Stimulated activated CD8-positive, alpha-beta memory T cell treated with anti-CD3 and anti-CD28 coated beads, Interleukin-15, amount 100 ng/mL, for 4 hours (primary cell): ENCODE data around the gene OBP2A.
"Not testable (repeated sequence)": the region's sequence is repeated elsewhere in the genome, so short reads cannot be mapped to it uniquely, and the experiment has no call there.

ENCODE experiments used
- DNase-seq, 2 donors: peaks; one replicate each; pipeline ENCODE4 v3.0.0-alpha.2; 2020; ENCODE audit warnings: low read depth in 2 of 2

The OBP2A gene

GRCh38 chr9:135526730-135527571 lies 19.0 kb upstream of the OBP2A start:
- DNase-seq = no peak

DNA sequence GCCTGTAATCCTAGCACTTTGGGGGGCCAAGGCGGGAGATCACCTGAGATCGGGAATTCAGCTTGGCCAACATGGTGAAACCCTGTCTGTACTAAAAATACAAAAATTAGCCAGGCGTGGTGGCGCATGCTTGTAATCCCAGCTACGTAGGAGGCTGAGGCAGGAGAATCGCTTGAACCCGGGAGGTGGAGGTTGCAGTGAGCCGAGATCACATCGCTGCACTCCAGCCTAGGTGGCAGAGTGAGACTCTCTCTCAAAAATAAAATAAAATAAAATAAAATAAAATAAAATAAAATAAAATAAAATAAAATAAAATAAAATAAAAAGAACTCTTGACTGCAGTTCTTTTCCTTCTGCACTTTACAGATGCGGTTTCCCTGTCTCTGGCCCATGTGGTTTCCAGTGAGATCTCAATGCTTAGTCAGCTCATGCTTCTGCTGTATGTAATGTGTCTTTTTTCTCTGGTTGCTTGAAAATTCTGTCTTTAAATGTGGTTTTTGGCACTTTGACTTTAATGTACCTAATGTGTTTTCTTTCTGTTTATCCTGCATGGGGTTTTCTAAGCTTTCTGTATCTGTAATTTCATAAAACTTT lies 17.0 kb upstream of the OBP2A start:
- DNase-seq = not testable (repeated sequence)

DNA sequence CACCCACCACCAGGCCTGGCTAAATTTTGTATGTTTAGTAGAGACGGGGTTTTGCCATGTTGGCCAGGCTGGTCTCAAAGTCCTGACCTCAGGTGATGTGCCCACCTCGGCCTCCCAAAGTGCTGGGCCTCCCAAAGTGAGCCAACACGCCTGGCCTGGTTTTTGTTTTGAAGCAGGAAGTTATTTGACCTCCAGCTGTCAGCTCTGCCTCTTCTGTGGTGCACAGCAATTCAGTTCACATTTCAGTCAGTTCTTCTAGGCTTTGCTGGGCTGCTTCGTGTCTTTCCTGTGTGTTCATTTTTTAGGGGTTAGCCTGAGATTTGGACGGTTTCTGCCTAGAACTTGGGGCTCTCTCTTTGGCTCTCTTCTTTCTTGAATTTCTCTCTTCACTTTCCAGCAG lies 15.8 kb upstream of the OBP2A start:
- DNase-seq = no peak

DNA sequence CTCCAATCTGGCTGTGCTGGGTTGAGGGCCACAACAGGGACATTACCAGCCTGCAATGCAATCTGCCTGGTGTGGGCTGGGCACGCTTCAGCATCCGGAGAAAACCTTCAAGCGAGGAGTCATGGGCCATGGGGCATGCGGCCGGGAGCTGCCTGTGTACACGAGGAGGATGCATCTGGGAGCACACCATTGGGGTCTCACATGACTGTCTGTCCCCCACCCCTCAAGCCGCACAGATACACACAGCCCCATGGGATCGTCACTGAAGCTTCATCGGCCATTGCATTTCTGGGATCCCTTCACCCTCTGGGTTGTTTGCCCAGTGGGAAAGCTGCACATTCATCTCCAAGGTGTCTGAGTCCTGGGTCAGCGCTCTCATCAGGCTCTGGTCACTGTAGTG lies 14.8 kb upstream of the OBP2A start:
- no peak for DNase-seq

DNA sequence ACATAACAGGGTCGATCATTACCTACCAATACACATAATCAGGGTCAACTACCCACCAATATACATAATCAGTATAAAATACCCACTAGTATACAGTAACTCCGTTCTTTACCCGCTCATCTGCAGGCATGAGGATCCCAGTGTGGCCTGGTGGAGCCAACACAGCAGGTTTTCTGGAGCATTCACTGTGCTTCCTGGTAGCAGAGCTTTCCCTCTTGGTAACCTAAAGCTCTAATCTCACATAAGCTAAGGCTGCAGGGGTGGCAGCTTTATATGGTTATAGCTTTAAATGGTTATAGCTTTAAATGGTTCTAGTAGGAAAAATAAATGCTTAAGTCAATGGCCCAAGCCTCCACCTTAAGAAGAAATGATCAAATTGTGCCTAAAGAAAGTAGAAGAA lies 12.8 kb upstream of the OBP2A start:
- DNase-seq = no peak

- no peak for DNase-seq
Measured at GRCh38 chr9:135533674-135534073, 12.3 kb upstream of the OBP2A start.

- DNase-seq = not testable (repeated sequence)
Measured at GRCh38 chr9:135534192-135534711, 11.7 kb upstream of the OBP2A start.

- not testable (repeated sequence) for DNase-seq
Measured at GRCh38 chr9:135534826-135535225, 11.1 kb upstream of the OBP2A start.

DNA sequence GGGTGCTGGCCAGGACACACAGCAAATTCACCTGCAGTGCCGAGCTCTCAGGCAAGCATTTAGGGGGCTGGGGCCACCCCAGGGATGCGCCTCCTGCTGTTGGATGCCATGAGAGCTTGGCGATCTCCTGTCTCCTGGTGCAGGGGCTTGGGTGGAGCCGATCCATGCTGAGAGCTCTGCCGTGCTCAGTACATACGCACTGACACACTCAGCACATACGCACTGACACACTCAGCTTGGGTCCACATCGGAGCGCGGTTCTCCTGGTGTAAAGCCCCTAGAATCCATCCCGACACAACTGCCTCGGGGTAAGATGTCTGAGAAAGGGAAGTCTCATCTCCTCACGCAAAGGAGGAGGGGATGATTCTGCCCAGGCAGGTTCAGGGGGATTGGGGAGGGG lies 10.3 kb upstream of the OBP2A start:
- DNase-seq = not testable (repeated sequence)

- DNase-seq = no peak
Measured at GRCh38 chr9:135536216-135536615, 9.7 kb upstream of the OBP2A start.

DNA sequence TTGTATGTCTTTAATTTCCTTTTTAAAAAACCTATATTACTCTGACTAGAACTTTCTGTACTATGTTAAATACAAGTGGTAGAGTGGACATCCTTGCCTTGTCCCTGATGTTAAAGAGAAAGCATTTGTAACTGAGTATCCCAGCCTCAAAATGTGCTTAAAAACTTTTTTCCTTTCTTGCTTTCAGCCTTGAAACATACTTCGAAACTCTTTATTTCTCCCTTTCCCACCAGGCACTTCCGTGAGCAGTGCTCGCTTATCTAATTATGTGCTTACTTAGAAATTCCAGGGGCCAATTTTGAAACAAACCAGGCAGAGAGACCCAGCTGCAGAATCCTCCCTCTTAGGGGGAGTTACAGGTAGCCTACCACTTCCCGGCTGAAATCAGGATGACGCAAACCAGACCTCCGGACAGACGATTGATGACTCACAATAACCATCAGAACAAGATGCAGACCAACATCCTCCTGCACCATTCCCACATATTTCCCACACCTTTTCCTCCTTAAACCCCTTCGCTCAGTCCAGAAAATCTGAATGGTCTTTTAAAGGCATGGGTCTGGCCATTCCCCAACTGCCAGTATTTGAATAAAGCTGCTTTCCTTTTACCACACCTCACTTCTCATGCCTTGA lies 2.5 kb upstream of the OBP2A start:
- not testable (repeated sequence) for DNase-seq

DNA sequence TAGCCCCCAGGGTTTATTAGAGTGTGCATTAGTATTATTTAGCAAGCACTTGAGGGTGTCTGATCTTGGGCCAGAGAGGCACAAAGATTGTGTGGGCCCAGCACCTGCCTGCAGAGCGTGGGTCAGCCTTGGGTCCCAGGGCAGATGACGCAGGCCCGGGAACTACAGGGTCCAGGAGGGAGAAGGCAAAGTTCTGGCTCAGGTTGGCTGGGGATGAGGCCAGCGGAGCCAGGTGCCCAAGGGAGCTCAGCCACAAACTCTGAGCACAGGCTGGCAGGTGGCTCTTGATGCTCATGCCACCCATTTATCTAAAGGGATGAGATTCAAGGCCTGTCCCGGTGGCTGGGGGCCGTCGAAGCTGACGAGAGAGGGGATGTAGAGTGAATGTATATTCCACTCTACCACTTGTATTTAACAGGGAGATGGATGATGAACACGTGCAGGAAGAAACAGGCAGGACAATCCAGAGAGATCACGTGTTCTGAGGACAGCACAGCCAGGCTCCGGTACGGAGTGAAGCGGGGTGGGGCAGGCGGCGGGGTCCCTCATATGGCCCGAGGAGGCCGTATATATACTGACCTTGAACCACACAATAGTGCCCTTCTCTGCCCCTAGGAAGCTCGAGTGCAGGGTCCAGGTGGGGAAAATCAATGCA lies 818 bp upstream of the OBP2A start:
- no peak for DNase-seq

DNA sequence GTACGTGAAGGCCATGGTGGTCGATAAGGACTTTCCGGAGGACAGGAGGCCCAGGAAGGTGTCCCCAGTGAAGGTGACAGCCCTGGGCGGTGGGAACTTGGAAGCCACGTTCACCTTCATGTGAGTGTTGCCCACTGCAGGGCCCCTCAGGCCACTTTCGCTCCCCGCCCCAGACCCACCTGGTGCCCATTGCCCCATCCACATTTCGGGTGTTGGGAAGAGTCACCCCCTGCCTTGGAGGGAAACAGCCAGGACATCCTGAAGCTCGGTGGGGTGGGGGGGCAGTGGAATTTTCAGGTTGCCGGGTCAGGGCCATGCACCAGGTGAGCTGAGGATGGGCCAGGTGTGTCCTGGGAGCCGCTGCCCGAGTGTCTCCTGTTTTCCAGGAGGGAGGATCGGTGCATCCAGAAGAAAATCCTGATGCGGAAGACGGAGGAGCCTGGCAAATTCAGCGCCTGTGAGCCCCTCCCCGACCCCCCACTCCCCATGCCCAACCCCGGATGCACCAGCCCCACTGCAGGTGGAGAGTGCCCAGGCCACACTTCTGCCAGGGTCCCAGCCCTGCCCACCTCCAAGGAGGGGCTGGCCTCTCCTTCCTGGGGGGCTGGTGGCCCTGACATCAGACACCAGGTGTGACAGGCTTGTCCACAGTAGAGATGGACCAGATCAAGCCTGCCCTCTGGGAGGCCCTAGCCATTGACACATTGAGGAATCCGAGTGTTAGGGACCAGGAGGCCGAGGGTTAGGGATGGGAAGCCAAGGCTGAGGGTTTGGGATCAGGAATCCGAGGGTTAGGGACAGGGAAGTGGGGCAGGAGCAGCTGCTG lies 1.1 kb downstream of the OBP2A start:
- DNase-seq = not testable (repeated sequence)

GRCh38 chr9:135547756-135548736 lies 2.1 kb downstream of the OBP2A start:
- DNase-seq = no peak

GRCh38 chr9:135549478-135550343 lies 3.8 kb downstream of the OBP2A start:
- not testable (repeated sequence) for DNase-seq

DNA sequence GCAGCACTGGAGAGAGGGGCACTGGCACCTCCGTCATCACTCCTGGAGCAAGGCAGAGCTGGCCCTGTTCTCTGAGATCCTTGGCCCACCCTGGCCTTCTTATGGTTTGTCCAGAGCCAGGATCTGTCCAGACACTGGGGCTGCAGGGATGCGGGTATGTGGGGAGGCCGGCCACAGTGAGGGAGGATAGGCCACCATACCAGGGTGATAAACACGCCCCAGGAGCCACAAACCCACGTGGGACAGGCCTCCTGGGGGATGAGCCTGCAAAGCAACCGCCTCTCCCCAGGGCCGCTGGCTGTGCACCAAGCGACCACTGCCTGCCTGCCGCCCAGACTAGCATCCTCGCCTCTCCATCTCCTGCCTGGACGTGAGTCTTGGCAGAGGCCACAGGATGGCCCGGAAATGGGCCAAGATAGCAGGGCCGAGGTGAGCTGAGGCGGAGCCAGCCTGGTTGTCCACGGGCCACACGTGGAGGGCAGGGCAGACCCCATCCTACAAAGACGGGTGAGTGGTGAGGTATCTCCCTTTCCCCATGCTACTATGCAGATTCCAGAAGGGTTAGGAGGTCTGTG lies 4.5 kb downstream of the OBP2A start:
- DNase-seq = no peak

- DNase-seq = no peak
Measured at GRCh38 chr9:135551031-135551430, 5.1 kb downstream of the OBP2A start.

DNA sequence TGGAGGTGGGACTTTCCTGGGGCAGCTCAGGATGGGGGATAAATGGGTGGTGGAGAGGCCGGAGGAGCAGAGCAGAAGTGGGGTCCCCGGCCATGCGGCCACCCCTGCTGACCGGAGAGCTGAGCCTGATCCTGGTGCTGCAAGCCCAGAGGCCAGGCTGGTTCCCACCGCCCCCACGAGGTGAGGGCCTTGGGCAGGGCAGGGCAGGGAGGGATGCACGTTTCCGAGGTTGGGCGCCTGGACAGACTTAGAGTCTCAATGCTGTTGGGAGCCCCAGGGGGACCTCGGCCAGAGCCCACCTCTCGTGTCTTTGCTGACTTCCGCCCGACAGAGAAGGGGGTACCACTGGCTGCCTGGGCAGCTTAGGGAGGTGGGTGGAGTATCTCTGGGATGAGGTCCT lies 5.5 kb downstream of the OBP2A start:
- no peak for DNase-seq
